ENCODE measurements around the gene PICALM.

The PICALM gene

GRCh38 chr11:85991508-85991907, 77.4 kb downstream of the PICALM start:
- no peaks in the 10 kb centered on the region for H3K4me1 ChIP-seq (ENCODE audit: insufficient read depth, low read length)
- H3K9me3 ChIP-seq (ENCODE audit: insufficient read depth, low read length, severe bottlenecking), result no peaks in the 10 kb centered on the region
- no peaks in the 10 kb centered on the region for H3K79me2 ChIP-seq (ENCODE audit: insufficient read depth, low read length)
- DNase-seq (no peak), ATAC-seq (ENCODE audit: insufficient read depth, low read depth) (no peak)
- peaks cover 72% of the 10 kb centered on the region for H3K36me3 ChIP-seq (ENCODE audit: insufficient read depth, low read length)
- no peaks in the 10 kb centered on the region for H3K27me3 ChIP-seq (ENCODE audit: insufficient read depth, low read length, poor library complexity)
- no peak overlapping the region for H3K4me3 ChIP-seq (ENCODE audit: low read depth in 1 of 2, low read length in 2 of 2)
- no peaks in the 10 kb centered on the region for H4K20me1 ChIP-seq (ENCODE audit: insufficient read depth, low read length)
- H3K9ac ChIP-seq (ENCODE audit: low read depth, low read length), result no peak overlapping the region
- H3K27ac ChIP-seq (ENCODE audit: low read length), result no peak overlapping the region
- TF ChIP-seq CTCF (IDR thresholded peaks at IDR 0.05; ENCODE audit: borderline replicate concordance, extremely low read depth, low read length, poor library complexity, severe bottlenecking) (no peak), EZH2 (IDR thresholded peaks at IDR 0.05; ENCODE audit: borderline replicate concordance, low read depth, low read length, severe bottlenecking) (no peak)
- H2AFZ ChIP-seq (ENCODE audit: low read depth, low read length), result no peak overlapping the region
- no peak overlapping the region for H3K4me2 ChIP-seq (ENCODE audit: insufficient read depth, low read length)

DNA sequence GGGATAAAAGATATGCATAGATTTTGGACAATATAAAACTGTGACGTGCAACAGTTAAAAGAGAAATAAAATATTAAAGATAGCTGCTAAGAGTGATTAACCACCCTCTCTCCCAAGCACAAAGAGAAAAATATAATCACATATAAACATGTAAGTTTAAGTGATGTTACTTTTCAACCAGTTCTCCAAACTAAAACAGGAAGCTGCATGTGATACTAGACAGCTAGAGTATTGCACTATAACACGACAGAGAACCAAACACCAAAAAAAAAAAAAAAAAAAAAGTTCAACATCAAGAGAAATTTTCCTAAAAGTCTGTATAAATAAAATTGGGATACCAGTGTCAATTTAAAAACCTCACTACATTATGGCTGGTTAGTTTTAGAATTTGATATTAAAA, 79.1 kb downstream of the PICALM start:
- no peaks in the 10 kb centered on the region for H4K20me1 ChIP-seq (ENCODE audit: insufficient read depth, low read length)
- TF ChIP-seq EZH2 (IDR thresholded peaks at IDR 0.05; ENCODE audit: borderline replicate concordance, low read depth, low read length, severe bottlenecking), result no peak
- no peak for TF ChIP-seq CTCF (IDR thresholded peaks at IDR 0.05; ENCODE audit: borderline replicate concordance, extremely low read depth, low read length, poor library complexity, severe bottlenecking)
- H3K27ac ChIP-seq (ENCODE audit: low read length), result no peak overlapping the region
- H3K4me3 ChIP-seq (ENCODE audit: low read depth in 1 of 2, low read length in 2 of 2), result no peak overlapping the region
- H3K79me2 ChIP-seq (ENCODE audit: insufficient read depth, low read length), result no peaks in the 10 kb centered on the region
- no peak overlapping the region for H3K4me2 ChIP-seq (ENCODE audit: insufficient read depth, low read length)
- H3K9ac ChIP-seq (ENCODE audit: low read depth, low read length), result no peak overlapping the region
- H3K27me3 ChIP-seq (ENCODE audit: insufficient read depth, low read length, poor library complexity), result no peaks in the 10 kb centered on the region
- no peaks in the 10 kb centered on the region for H3K9me3 ChIP-seq (ENCODE audit: insufficient read depth, low read length, severe bottlenecking)
- DNase-seq (no peak), ATAC-seq (ENCODE audit: insufficient read depth, low read depth) (no peak)
- no peak overlapping the region for H2AFZ ChIP-seq (ENCODE audit: low read depth, low read length)
- peaks cover 62% of the 10 kb centered on the region for H3K36me3 ChIP-seq (ENCODE audit: insufficient read depth, low read length)
- no peaks in the 10 kb centered on the region for H3K4me1 ChIP-seq (ENCODE audit: insufficient read depth, low read length)

GRCh38 chr11:85988780-85989179, 80.1 kb downstream of the PICALM start:
- no peak for DNase-seq
- H3K27me3 ChIP-seq (ENCODE audit: insufficient read depth, low read length, poor library complexity), result no peaks in the 10 kb centered on the region
- no peaks in the 10 kb centered on the region for H3K4me1 ChIP-seq (ENCODE audit: insufficient read depth, low read length)
- H3K9ac ChIP-seq (ENCODE audit: low read depth, low read length), result no peak overlapping the region
- H3K27ac ChIP-seq (ENCODE audit: low read length), result no peak overlapping the region
- H3K4me2 ChIP-seq (ENCODE audit: insufficient read depth, low read length), result no peak overlapping the region
- H2AFZ ChIP-seq (ENCODE audit: low read depth, low read length), result no peak overlapping the region
- H3K36me3 ChIP-seq (ENCODE audit: insufficient read depth, low read length), result peaks cover 62% of the 10 kb centered on the region
- TF ChIP-seq EZH2 (IDR thresholded peaks at IDR 0.05; ENCODE audit: borderline replicate concordance, low read depth, low read length, severe bottlenecking), result no peak
- TF ChIP-seq CTCF (IDR thresholded peaks at IDR 0.05; ENCODE audit: borderline replicate concordance, extremely low read depth, low read length, poor library complexity, severe bottlenecking), result no peak
- H4K20me1 ChIP-seq (ENCODE audit: insufficient read depth, low read length), result no peaks in the 10 kb centered on the region
- no peaks in the 10 kb centered on the region for H3K79me2 ChIP-seq (ENCODE audit: insufficient read depth, low read length)
- H3K4me3 ChIP-seq (ENCODE audit: low read depth in 1 of 2, low read length in 2 of 2), result no peak overlapping the region
- ATAC-seq (ENCODE audit: insufficient read depth, low read depth), result no peak
- no peaks in the 10 kb centered on the region for H3K9me3 ChIP-seq (ENCODE audit: insufficient read depth, low read length, severe bottlenecking)

DNA sequence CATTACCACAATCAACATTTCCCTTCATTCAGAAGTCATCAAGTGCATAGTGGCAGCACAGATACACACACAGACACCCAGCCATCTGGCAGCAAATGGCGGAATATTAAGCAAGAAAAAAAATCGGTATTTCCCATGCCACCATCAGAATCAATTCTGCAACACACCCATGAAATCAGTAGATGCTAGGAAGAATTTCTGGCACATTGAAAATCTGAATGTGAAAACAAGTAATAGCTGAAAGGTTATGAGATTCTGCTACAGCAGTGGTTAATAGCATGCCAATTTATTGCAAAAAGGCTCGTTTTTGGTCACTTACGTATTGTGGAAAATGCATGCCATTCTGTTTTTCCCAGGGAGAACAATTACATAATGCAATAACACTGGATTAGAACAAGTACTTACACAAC, 91.1 kb downstream of the PICALM start:
- Histone ChIP-seq H3K79me2 (ENCODE audit: insufficient read depth, low read length) (no peaks in the 10 kb centered on the region; the same call in 1 of the 2 replicates), H3K4me3 (ENCODE audit: low read depth in 1 of 2, low read length in 2 of 2) (no peak overlapping the region), H3K9me3 (ENCODE audit: insufficient read depth, low read length, severe bottlenecking) (no peaks in the 10 kb centered on the region), H3K36me3 (ENCODE audit: insufficient read depth, low read length) (peaks cover 87% of the 10 kb centered on the region), H3K4me2 (ENCODE audit: insufficient read depth, low read length) (no peak overlapping the region), H2AFZ (ENCODE audit: low read depth, low read length) (no peak overlapping the region), H3K9ac (ENCODE audit: low read depth, low read length) (no peak overlapping the region), H3K4me1 (ENCODE audit: insufficient read depth, low read length) (no peaks in the 10 kb centered on the region), H3K27ac (ENCODE audit: low read length) (no peak overlapping the region), H3K27me3 (ENCODE audit: insufficient read depth, low read length, poor library complexity) (no peaks in the 10 kb centered on the region), H4K20me1 (ENCODE audit: insufficient read depth, low read length) (no peaks in the 10 kb centered on the region)
- DNase-seq (no peak), ATAC-seq (ENCODE audit: insufficient read depth, low read depth) (no peak)
- TF ChIP-seq CTCF (IDR thresholded peaks at IDR 0.05; ENCODE audit: borderline replicate concordance, extremely low read depth, low read length, poor library complexity, severe bottlenecking) (no peak), EZH2 (IDR thresholded peaks at IDR 0.05; ENCODE audit: borderline replicate concordance, low read depth, low read length, severe bottlenecking) (no peak)
